A549 (cell line): ENCODE results near the gene FOXJ2. TPM values are rescaled to one million over a fixed set of nuclear protein-coding genes. Genes with fewer than 3 reads are reported as not detected.
"Not testable (repeated sequence)": the region's sequence is repeated elsewhere in the genome, so short reads cannot be mapped to it uniquely, and the experiment has no call there.

Source experiments
- ATAC-seq, 2 experiments: fragments of 200-7000 bp in 1 of 2; fragments of >200 bp in 1 of 2; cut with Nextera tagmentation in 1 of 2; cut with Tn5 transposase in 1 of 2; 3 replicates each; pipeline versions ENCODE4 v1.8.0 to v1.9.1; 2018 to 2020; ENCODE audit warnings: mild to moderate bottlenecking in 1 of 2, moderate library complexity in 1 of 2
- CTCF ChIA-PET: fragments of 300-600 bp; sonication (Branson Sonifier 250); formaldehyde crosslinking; extraction: SDS; loops from one replicate; lab custom pipeline; 2021; ENCODE audit warnings: antibody characterized with exemption, inconsistent platforms; lab: Yijun Ruan, JAX
- POLR2A ChIA-PET: fragments of 350-600 bp; formaldehyde crosslinking; extraction: SDS; loops from one replicate; lab custom pipeline; 2021; ENCODE audit warnings: antibody characterized with exemption, inconsistent platforms; lab: Yijun Ruan, JAX
- DNase-seq, 2 experiments: peaks; one replicate each; pipeline versions ENCODE4 v3.0.0 to v3.0.0-alpha.2; 2011 to 2016; ENCODE audit warnings: low read depth in 1 of 2, low spot score in 1 of 2
- FAIRE-seq: peaks from 2 replicates; lab custom pipeline; 2011; peaks lifted over from hg19 to GRCh38; lab: Jason Lieb, UNC
- H3K27ac ChIP-seq, 2 experiments: fragments of >200 bp; sonication (Bioruptor Twin); formaldehyde crosslinking; 3 replicates each; pipeline ENCODE4 v1.5.1; 2016 to 2017
- H3K4me1 ChIP-seq: fragments of >200 bp; sonication (Bioruptor Twin); formaldehyde crosslinking; 3 replicates; pipeline ENCODE4 v1.6.1; 2016
- H3K4me2 ChIP-seq: fragments of >200 bp; sonication (Bioruptor Twin); formaldehyde crosslinking; 3 replicates; pipeline ENCODE4 v1.6.1; 2016
- H3K4me3 ChIP-seq: fragments of >200 bp; sonication (Bioruptor Twin); formaldehyde crosslinking; 3 replicates; pipeline ENCODE4 v1.5.1; 2016
- H3K9me3 ChIP-seq: fragments of >200 bp; sonication (Bioruptor Twin); formaldehyde crosslinking; 3 replicates; pipeline ENCODE4 v1.6.1; 2016
- CBX8 ChIP-seq: fragments of 200-600 bp; sonication (generic); IDR thresholded peaks from 2 replicates; pipeline ENCODE4 v1.6.1; 2016
- CEBPB ChIP-seq, 2 experiments: fragments of >200 bp in 1 of 2; sonication (Bioruptor Twin) in 1 of 2; formaldehyde crosslinking in 1 of 2; IDR thresholded peaks; 2 replicates each; pipeline ENCODE4 v1.6.1; 2012 to 2016
- EHF ChIP-seq: fragments of 250-450 bp; sonication (Bioruptor Pico); IDR thresholded peaks from 2 replicates; pipeline ENCODE4 v1.5.0; 2020; ENCODE audit warnings: mild to moderate bottlenecking
- FOSL2 ChIP-seq, 2 experiments: fragments of 450-650 bp in 1 of 2; fragments of >200 bp in 1 of 2; sonication (Bioruptor Twin) in 1 of 2; formaldehyde crosslinking; IDR thresholded peaks; 2 replicates each; pipeline versions ENCODE4 v1.5.0 to v1.6.1; 2016 to 2020; ENCODE audit warnings: mild to moderate bottlenecking in 1 of 2, moderate library complexity in 1 of 2
- FOXS1 ChIP-seq: fragments of 250-450 bp; sonication (Bioruptor Pico); IDR thresholded peaks from 2 replicates; pipeline ENCODE4 v1.5.0; 2020; ENCODE audit warnings: mild to moderate bottlenecking, moderate library complexity
- HOXB5 ChIP-seq: fragments of 250-450 bp; sonication (Bioruptor Pico); IDR thresholded peaks from 2 replicates; pipeline ENCODE4 v1.5.0; 2020; ENCODE audit warnings: mild to moderate bottlenecking, moderate library complexity
- JUN ChIP-seq, 2 experiments: fragments of >200 bp; sonication (Bioruptor Twin); formaldehyde crosslinking; IDR thresholded peaks; 2 replicates in 1 of 2; 3 replicates in 1 of 2; pipeline ENCODE4 v1.6.1; 2016 to 2017
- KDM5A ChIP-seq: fragments of 200-600 bp; sonication (generic); IDR thresholded peaks from 2 replicates; pipeline ENCODE4 v1.6.1; 2016; ENCODE audit warnings: antibody characterized with exemption, mild to moderate bottlenecking
- MAZ ChIP-seq: fragments of 150-350 bp; IDR thresholded peaks from 2 replicates; pipeline ENCODE4 v1.6.1; 2014; ENCODE audit warnings: antibody characterized with exemption, low read depth, low read length, borderline replicate concordance
- NPAS2 ChIP-seq: fragments of 250-450 bp; sonication (Bioruptor Pico); IDR thresholded peaks from 2 replicates; pipeline ENCODE4 v1.8.0; 2022; ENCODE audit warnings: mild to moderate bottlenecking, moderate library complexity, borderline replicate concordance
- POLR2AphosphoS2 ChIP-seq: conservative IDR thresholded peaks from 2 replicates; pipeline ENCODE4 v1.6.1; 2012; ENCODE audit warnings: low read length, improper control_type of control experiment, inconsistent platforms
- RCOR1 ChIP-seq: fragments of 150-350 bp; IDR thresholded peaks from 2 replicates; pipeline ENCODE4 v1.6.1; 2014; ENCODE audit warnings: antibody characterized with exemption, low read length, low read depth
- SMC3 ChIP-seq: fragments of >200 bp; sonication (Bioruptor Twin); formaldehyde crosslinking; IDR thresholded peaks from 3 replicates; pipeline ENCODE4 v1.6.1; 2018; ENCODE audit warnings: inconsistent platforms
- ZSCAN20 ChIP-seq: fragments of 250-450 bp; sonication (Bioruptor Pico); IDR thresholded peaks from 2 replicates; pipeline ENCODE4 v1.8.0; 2022; ENCODE audit warnings: mild to moderate bottlenecking, moderate library complexity
- WGBS: methylation state at CpG from one replicate; pipeline ENCODE4 v1.1.6; 2017; ENCODE audit errors: missing lambda C conversion rate; 5-methylcytosine and 5-hydroxymethylcytosine counted together
- polyA plus RNA-seq, 4 experiments: library from polyadenylated mRNA; depleted of rRNA in 3 of 4; stranded (reverse); fragments of >200 nt; fragmentation: RNase III in 1 of 4; extraction: RNeasy Plus Mini Kit Qiagen cat#74134 plus additional on column Dnase treatment in 1 of 4; gene quantifications; 2 replicates in 3 of 4; 3 replicates in 1 of 4; pipeline ENCODE4 v1.2.3, GENCODE V29; 2011 to 2017
- TF ChIP-seq, protein P1 (sequence below): fragments of >200 bp; sonication (Bioruptor Twin); formaldehyde crosslinking; IDR thresholded peaks from 2 replicates; pipeline ENCODE4 v1.6.1; 2016
- TF ChIP-seq, protein P2 (sequence below): fragments of 200-600 bp; sonication (generic); IDR thresholded peaks from 2 replicates; pipeline ENCODE4 v1.6.1; 2016; ENCODE audit warnings: antibody characterized with exemption, mild to moderate bottlenecking, moderate library complexity
- TF ChIP-seq, protein P3 (sequence below): IDR thresholded peaks from 2 replicates; pipeline ENCODE4 v1.6.1; 2012

The FOXJ2 gene
- polyA plus RNA-seq, 2 of the 4 experiments (the other 2 are of a cell fraction) = 7.0 to 7.4 TPM

DNA sequence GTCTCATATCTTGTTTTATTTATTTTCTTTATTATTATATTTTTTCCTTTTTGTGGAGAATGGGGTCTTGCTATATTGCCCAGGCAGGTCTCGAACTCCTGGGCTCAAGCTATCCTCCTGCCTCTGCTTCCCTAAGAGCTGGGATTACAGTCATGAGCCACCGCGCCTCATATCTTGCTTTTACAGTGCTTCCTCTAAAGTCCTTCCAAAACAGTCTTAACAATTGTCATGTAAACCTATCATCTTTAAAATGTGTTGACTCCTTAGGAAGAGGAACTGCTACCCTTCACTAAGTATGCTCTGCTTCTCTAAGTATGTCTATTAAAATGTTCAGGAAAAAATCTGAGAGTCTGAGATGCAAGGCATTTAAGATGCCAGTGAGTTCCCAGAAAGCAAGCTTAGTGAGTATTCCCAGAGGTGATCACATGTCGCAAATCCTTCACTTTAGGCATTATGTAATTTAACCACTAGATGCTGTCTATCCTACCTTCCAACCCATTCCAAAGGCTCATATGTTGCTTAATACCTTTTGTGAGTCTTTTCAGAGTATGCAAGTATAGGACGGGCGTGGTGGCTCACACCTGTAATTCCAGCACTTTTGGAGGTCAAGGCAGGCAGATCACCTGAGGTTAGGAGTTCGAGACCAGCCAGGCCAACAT, 19.7 kb upstream of the FOXJ2 start:
- peaks cover 7% of the 10 kb centered on the region; the same call in 1 of the 3 replicates for H3K4me1 ChIP-seq
- ChIA-PET POLR2A (interaction anchor here (0.7 kb wide), 1 partner anchor 14 kb away, joined by 3 read pairs; no protein-coding TSS in a partner anchor), CTCF (interaction anchor here (0.9 to 2.0 kb wide), 3 partner anchors 33 to 336 kb away, joined by 3 to 5 read pairs (median 3); no protein-coding TSS in a partner anchor)
- no peak overlapping the region for H3K27ac ChIP-seq
- TF ChIP-seq CEBPB (IDR thresholded peaks at IDR 0.05) (no peak), SMC3 (no peak), POLR2AphosphoS2 (no peak), HOXB5 (CRISPR knock-in tag) (no peak), EHF (CRISPR knock-in tag) (no peak), NPAS2 (CRISPR knock-in tag) (no peak), MAZ (no peak), RCOR1 (no peak), FOXS1 (CRISPR knock-in tag) (no peak), ZSCAN20 (CRISPR knock-in tag) (no peak), CBX8 (no peak), KDM5A (no peak), JUN (IDR thresholded peaks at IDR 0.05) (no peak), FOSL2 (IDR thresholded peaks at IDR 0.05) (no peak), FOSL2 (CRISPR knock-in tag; IDR thresholded peaks at IDR 0.05) (no peak)
- TF ChIP-seq, protein P1, sequence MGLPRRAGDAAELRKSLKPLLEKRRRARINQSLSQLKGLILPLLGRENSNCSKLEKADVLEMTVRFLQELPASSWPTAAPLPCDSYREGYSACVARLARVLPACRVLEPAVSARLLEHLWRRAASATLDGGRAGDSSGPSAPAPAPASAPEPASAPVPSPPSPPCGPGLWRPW = no peak
- H3K4me3 ChIP-seq = no peak overlapping the region
- FAIRE-seq (no peak), ATAC-seq (no peak), DNase-seq (no peak)
- H3K9me3 ChIP-seq = no peaks in the 10 kb centered on the region
- H3K4me2 ChIP-seq = no peak overlapping the region
- 59% methylated on average over 7 of the region's 7 CpGs for WGBS

DNA sequence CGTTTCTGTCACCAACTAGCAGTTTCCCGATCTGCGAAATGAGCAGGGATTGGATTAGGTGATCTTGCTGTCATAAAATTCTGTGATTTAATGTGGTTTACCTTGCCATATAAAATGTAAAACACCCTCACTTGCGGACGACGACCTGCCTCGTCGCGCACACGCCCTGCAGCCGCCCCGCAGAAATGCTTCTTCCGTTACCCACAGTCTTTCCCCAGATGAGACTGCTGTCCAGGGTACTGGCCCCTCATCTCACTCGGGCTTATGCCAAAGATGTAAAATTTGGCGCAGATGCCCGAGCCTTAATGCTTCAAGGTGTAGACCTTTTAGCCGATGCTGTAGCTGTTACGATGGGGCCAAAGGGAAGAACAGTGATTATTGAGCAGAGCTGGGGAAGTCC, 17.7 kb upstream of the FOXJ2 start:
- DNase-seq = no peak
- H3K27ac ChIP-seq = no peak overlapping the region
- WGBS = 63% methylated on average over 18 of the region's 18 CpGs
- no peak overlapping the region for H3K4me2 ChIP-seq
- H3K4me3 ChIP-seq = no peak overlapping the region
- POLR2A ChIA-PET = no interaction called here
- CTCF ChIA-PET = interaction anchor here (0.8 to 1.0 kb wide), 2 partner anchors 9 to 155 kb away, joined by 3 read pairs; no protein-coding TSS in a partner anchor
- TF ChIP-seq, protein P2, sequence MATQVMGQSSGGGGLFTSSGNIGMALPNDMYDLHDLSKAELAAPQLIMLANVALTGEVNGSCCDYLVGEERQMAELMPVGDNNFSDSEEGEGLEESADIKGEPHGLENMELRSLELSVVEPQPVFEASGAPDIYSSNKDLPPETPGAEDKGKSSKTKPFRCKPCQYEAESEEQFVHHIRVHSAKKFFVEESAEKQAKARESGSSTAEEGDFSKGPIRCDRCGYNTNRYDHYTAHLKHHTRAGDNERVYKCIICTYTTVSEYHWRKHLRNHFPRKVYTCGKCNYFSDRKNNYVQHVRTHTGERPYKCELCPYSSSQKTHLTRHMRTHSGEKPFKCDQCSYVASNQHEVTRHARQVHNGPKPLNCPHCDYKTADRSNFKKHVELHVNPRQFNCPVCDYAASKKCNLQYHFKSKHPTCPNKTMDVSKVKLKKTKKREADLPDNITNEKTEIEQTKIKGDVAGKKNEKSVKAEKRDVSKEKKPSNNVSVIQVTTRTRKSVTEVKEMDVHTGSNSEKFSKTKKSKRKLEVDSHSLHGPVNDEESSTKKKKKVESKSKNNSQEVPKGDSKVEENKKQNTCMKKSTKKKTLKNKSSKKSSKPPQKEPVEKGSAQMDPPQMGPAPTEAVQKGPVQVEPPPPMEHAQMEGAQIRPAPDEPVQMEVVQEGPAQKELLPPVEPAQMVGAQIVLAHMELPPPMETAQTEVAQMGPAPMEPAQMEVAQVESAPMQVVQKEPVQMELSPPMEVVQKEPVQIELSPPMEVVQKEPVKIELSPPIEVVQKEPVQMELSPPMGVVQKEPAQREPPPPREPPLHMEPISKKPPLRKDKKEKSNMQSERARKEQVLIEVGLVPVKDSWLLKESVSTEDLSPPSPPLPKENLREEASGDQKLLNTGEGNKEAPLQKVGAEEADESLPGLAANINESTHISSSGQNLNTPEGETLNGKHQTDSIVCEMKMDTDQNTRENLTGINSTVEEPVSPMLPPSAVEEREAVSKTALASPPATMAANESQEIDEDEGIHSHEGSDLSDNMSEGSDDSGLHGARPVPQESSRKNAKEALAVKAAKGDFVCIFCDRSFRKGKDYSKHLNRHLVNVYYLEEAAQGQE = peak; percentile 76
- TF ChIP-seq, protein P3, sequence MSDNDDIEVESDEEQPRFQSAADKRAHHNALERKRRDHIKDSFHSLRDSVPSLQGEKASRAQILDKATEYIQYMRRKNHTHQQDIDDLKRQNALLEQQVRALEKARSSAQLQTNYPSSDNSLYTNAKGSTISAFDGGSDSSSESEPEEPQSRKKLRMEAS = no peak
- no peak for ATAC-seq
- no peaks in the 10 kb centered on the region for H3K9me3 ChIP-seq
- no peak for FAIRE-seq
- H3K4me1 ChIP-seq = peaks cover 7% of the 10 kb centered on the region; the same call in 1 of the 3 replicates

DNA sequence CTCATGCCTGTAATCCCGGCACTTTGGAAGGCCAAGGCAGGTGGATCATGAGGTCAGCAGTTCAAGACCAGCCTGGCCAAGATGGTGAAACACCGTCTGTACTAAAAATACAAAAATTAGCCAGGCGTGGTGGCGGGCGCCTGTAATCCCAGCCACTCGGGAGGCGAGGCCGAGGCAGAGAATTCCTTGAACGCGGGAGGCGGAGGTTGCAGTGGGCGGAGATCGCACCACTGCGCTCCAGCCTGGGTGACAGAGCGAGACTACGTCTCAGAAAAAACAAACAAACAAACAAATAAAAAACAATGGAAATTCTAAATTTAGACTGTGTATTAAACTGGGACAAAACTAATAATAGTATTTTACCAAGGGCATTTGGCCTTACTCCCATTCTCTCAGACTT, 14.3 kb upstream of the FOXJ2 start:
- DNase-seq, H3K27ac ChIP-seq, H3K4me3 ChIP-seq, POLR2A ChIA-PET, H3K4me1 ChIP-seq, H3K9me3 ChIP-seq, ATAC-seq, FAIRE-seq, CTCF ChIA-PET: not testable (repeated sequence)
- WGBS = 92% methylated on average over 16 of the region's 16 CpGs
- H3K4me2 ChIP-seq = peak overlapping the region; percentile 64
